CD4-positive, alpha-beta T cell (primary cell): ENCODE data around the gene PCDHGB4. TPM values are rescaled to one million over a fixed set of nuclear protein-coding genes. Genes with fewer than 3 reads are reported as not detected.
"Not testable (repeated sequence)": the region's sequence is repeated elsewhere in the genome, so short reads cannot be mapped to it uniquely, and the experiment has no call there.

Experiments used
- ATAC-seq: fragments of 200-7000 bp; cut with Tn5 transposase; one replicate; pipeline ENCODE4 v1.10.0; 2022; ENCODE audit warnings: mild to moderate bottlenecking; ENCODE audit not compliant: poor library complexity
- CTCF ChIA-PET: fragments of 350-600 bp; sonication (Branson Sonifier 250); formaldehyde crosslinking; loops from one replicate; lab custom pipeline; 2021; ENCODE audit warnings: antibody characterized with exemption, inconsistent platforms; lab: Charles Lee
- POLR2A ChIA-PET: fragments of 350-600 bp; sonication (Branson Sonifier 250); formaldehyde crosslinking; loops from one replicate; lab custom pipeline; 2021; ENCODE audit warnings: antibody characterized with exemption, inconsistent platforms; lab: Charles Lee
- DNase-seq, 14 experiments: peaks; one replicate each; pipeline ENCODE4 v3.0.0-alpha.2; 2013 to 2020; ENCODE audit warnings: mixed read lengths in 2 of 14
- H3K27ac ChIP-seq, 2 donors: one replicate each; pipeline versions ENCODE4 v1.5.1 to v1.7.0; 2013; ENCODE audit warnings: low read length in 2 of 2, low read depth in 1 of 2, mild to moderate bottlenecking in 1 of 2
- H3K27me3 ChIP-seq, 2 experiments: 1 replicate in 1 of 2; 2 replicates in 1 of 2; pipeline versions ENCODE4 v1.6.1 to v1.7.0; 2013; ENCODE audit warnings: low read length in 2 of 2, control low read depth in 1 of 2, mild to moderate bottlenecking in 1 of 2, moderate library complexity in 1 of 2; ENCODE audit not compliant: insufficient read depth in 2 of 2, control insufficient read depth in 1 of 2
- H3K36me3 ChIP-seq: one replicate; pipeline ENCODE4 v1.6.1; 2013; ENCODE audit warnings: low read length, control low read depth; ENCODE audit not compliant: insufficient read depth
- H3K4me1 ChIP-seq: one replicate; pipeline ENCODE4 v1.6.1; 2013; ENCODE audit warnings: low read length, control low read depth; ENCODE audit not compliant: insufficient read depth
- H3K4me3 ChIP-seq: one replicate; pipeline ENCODE4 v1.5.1; 2013; ENCODE audit warnings: mild to moderate bottlenecking, low read length, moderate library complexity
- H3K9me3 ChIP-seq, 2 experiments: 1 replicate in 1 of 2; 2 replicates in 1 of 2; pipeline versions ENCODE4 v1.6.1 to v1.7.0; 2013; ENCODE audit warnings: low read length in 2 of 2, mild to moderate bottlenecking in 2 of 2, control low read depth in 1 of 2, moderate library complexity in 1 of 2; ENCODE audit not compliant: control insufficient read depth in 1 of 2, insufficient read depth in 1 of 2
- H3K27ac Mint-ChIP-seq: one replicate; pipeline ENCODE4 v1.8.0; 2020; ENCODE audit warnings: mixed read lengths
- H3K27me3 Mint-ChIP-seq: one replicate; pipeline ENCODE4 v1.8.0; 2021; ENCODE audit warnings: mixed read lengths
- H3K36me3 Mint-ChIP-seq: one replicate; pipeline ENCODE4 v1.8.0; 2021; ENCODE audit warnings: low read depth, mixed read lengths
- H3K4me1 Mint-ChIP-seq: one replicate; pipeline ENCODE4 v1.8.0; 2021; ENCODE audit warnings: low read depth, mixed read lengths
- H3K4me3 Mint-ChIP-seq: one replicate; pipeline ENCODE4 v1.8.0; 2020; ENCODE audit warnings: mild to moderate bottlenecking, mixed read lengths
- H3K9me3 Mint-ChIP-seq: one replicate; pipeline ENCODE4 v1.8.0; 2020; ENCODE audit warnings: mixed read lengths
- intact Hi-C, 2 experiments: fragments of 100-400 bp; cut with DNase I in 1 of 2; cut with micrococcal nuclease in 1 of 2; formaldehyde crosslinking; loops; one replicate each; pipeline versions ENCODE4 v1.15.1 to v1.9.0; 2023 to 2025; cut with DNase I, micrococcal nuclease
- total RNA-seq, 174 experiments: library from RNA in 2 of 174; stranded (reverse) in 2 of 174; gene quantifications; one replicate each; pipeline ENCODE4 v1.2.3 and lab custom pipeline; 2021 to 2026
- TF ChIP-seq, protein P1 (sequence below): fragments of 200-600 bp; IDR thresholded peaks from one replicate; pipeline ENCODE4 v1.8.0; 2022; ENCODE audit warnings: antibody characterized with exemption, mild to moderate bottlenecking

The PCDHGB4 gene
- total RNA-seq, 2 experiments from 2014 or later = not detected

DNA sequence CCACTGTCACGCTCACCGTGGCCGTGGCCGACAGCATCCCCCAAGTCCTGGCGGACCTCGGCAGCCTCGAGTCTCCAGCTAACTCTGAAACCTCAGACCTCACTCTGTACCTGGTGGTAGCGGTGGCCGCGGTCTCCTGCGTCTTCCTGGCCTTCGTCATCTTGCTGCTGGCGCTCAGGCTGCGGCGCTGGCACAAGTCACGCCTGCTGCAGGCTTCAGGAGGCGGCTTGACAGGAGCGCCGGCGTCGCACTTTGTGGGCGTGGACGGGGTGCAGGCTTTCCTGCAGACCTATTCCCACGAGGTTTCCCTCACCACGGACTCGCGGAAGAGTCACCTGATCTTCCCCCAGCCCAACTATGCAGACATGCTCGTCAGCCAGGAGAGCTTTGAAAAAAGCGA is 45.2 kb downstream of the PCDHGB4 start:
- peaks cover 31 to 46% of the 10 kb centered on the region in 2 experiments for H3K9me3 ChIP-seq
- H3K4me1 ChIP-seq, H3K4me1 Mint-ChIP-seq, H3K27ac ChIP-seq, H3K4me3 ChIP-seq, intact Hi-C loops, DNase-seq, H3K36me3 ChIP-seq, POLR2A ChIA-PET, H3K4me3 Mint-ChIP-seq, H3K27ac Mint-ChIP-seq, ATAC-seq: not testable (repeated sequence)
- H3K9me3 Mint-ChIP-seq = peaks cover 25% of the 10 kb centered on the region
- peaks cover 80% of the 10 kb centered on the region for H3K27me3 Mint-ChIP-seq
- peaks cover 45 to 51% of the 10 kb centered on the region in 2 experiments for H3K27me3 ChIP-seq
- CTCF ChIA-PET = interaction anchor here (1.0 kb wide), 1 partner anchor 113 kb away, joined by 3 read pairs; no protein-coding TSS in a partner anchor
- H3K36me3 Mint-ChIP-seq = peaks cover 25% of the 10 kb centered on the region

GRCh38 chr5:141434006-141434405 is 46.5 kb downstream of the PCDHGB4 start:
- no peak for ATAC-seq
- TF ChIP-seq, protein P1, sequence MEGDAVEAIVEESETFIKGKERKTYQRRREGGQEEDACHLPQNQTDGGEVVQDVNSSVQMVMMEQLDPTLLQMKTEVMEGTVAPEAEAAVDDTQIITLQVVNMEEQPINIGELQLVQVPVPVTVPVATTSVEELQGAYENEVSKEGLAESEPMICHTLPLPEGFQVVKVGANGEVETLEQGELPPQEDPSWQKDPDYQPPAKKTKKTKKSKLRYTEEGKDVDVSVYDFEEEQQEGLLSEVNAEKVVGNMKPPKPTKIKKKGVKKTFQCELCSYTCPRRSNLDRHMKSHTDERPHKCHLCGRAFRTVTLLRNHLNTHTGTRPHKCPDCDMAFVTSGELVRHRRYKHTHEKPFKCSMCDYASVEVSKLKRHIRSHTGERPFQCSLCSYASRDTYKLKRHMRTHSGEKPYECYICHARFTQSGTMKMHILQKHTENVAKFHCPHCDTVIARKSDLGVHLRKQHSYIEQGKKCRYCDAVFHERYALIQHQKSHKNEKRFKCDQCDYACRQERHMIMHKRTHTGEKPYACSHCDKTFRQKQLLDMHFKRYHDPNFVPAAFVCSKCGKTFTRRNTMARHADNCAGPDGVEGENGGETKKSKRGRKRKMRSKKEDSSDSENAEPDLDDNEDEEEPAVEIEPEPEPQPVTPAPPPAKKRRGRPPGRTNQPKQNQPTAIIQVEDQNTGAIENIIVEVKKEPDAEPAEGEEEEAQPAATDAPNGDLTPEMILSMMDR = no peak
- peaks cover 8% of the 10 kb centered on the region for H3K4me1 Mint-ChIP-seq
- peaks cover 78% of the 10 kb centered on the region for H3K27me3 Mint-ChIP-seq
- POLR2A ChIA-PET = no interaction called here
- CTCF ChIA-PET = no interaction called here
- no peak overlapping the region for H3K4me3 Mint-ChIP-seq
- Histone ChIP-seq H3K27ac (no peak overlapping the region), H3K4me3 (no peak overlapping the region), H3K36me3 (no peaks in the 10 kb centered on the region), H3K9me3 (peaks cover 23 to 34% of the 10 kb centered on the region in 2 experiments), H3K27me3 (peaks cover 34 to 42% of the 10 kb centered on the region in 2 experiments), H3K4me1 (peaks cover 6% of the 10 kb centered on the region)
- no peak for DNase-seq
- H3K9me3 Mint-ChIP-seq = peaks cover 19% of the 10 kb centered on the region
- peaks cover 21% of the 10 kb centered on the region for H3K36me3 Mint-ChIP-seq
- no peak overlapping the region for H3K27ac Mint-ChIP-seq
- intact Hi-C loops = no loop called here

- peaks cover 12 to 13% of the 10 kb centered on the region in 2 experiments for H3K27me3 ChIP-seq
- no peak for ATAC-seq
- ChIA-PET CTCF (interaction anchor here (1.4 kb wide), 1 partner anchor 40 kb away, joined by 3 read pairs; no protein-coding TSS in a partner anchor), POLR2A (no interaction called here)
- peaks cover 2 to 20% of the 10 kb centered on the region in 2 experiments for H3K9me3 ChIP-seq
- no peak overlapping the region for H3K4me3 ChIP-seq
- H3K9me3 Mint-ChIP-seq = peaks cover 7% of the 10 kb centered on the region
- peaks cover 76% of the 10 kb centered on the region for H3K27me3 Mint-ChIP-seq
- TF ChIP-seq, protein P1 = no peak
- no peaks in the 10 kb centered on the region for H3K36me3 ChIP-seq
- intact Hi-C loops = no loop called here
- no peak overlapping the region for H3K27ac Mint-ChIP-seq
- no peaks in the 10 kb centered on the region for H3K4me1 ChIP-seq
- H3K4me1 Mint-ChIP-seq = no peaks in the 10 kb centered on the region
- no peak overlapping the region for H3K27ac ChIP-seq
- H3K4me3 Mint-ChIP-seq = no peak overlapping the region
- peaks cover under 1% of the 10 kb centered on the region for H3K36me3 Mint-ChIP-seq
- no peak for DNase-seq
These were observed 49.7 kb downstream of the PCDHGB4 start for GRCh38 chr5:141437221-141437620.
